SJCRH30 (cell line): Measurements from ENCODE around the gene SLC29A3. TPM values are rescaled to one million over a fixed set of nuclear protein-coding genes. Genes with fewer than 3 reads are reported as not detected.

Experiments
- DNase-seq, 2 experiments: peaks; one replicate each; pipeline ENCODE4 v3.0.0-alpha.2; 2015 to 2020
- H3K27ac ChIP-seq: fragments of 250-450 bp; sonication (Bioruptor Pico); 2 replicates; pipeline ENCODE4 v1.5.1; 2020; ENCODE audit warnings: mild to moderate bottlenecking, moderate library complexity
- H3K27me3 ChIP-seq: fragments of 250-450 bp; sonication (Bioruptor Pico); 2 replicates; pipeline ENCODE4 v1.5.1; 2020; ENCODE audit warnings: mild to moderate bottlenecking, moderate library complexity
- H3K36me3 ChIP-seq: fragments of 250-450 bp; sonication (Bioruptor Pico); 2 replicates; pipeline ENCODE4 v1.5.1; 2020; ENCODE audit warnings: mild to moderate bottlenecking, moderate library complexity
- H3K4me1 ChIP-seq: fragments of 250-450 bp; sonication (Bioruptor Pico); 2 replicates; pipeline ENCODE4 v1.5.1; 2020; ENCODE audit warnings: mild to moderate bottlenecking, moderate library complexity
- H3K4me3 ChIP-seq: fragments of 250-450 bp; sonication (Bioruptor Pico); 2 replicates; pipeline ENCODE4 v1.5.1; 2020; ENCODE audit warnings: mild to moderate bottlenecking, moderate library complexity
- H3K9me3 ChIP-seq: fragments of 250-450 bp; sonication (Bioruptor Pico); replicated peaks from 2 replicates; pipeline ENCODE4 v1.5.1; 2020; ENCODE audit warnings: mild to moderate bottlenecking, moderate library complexity
- total RNA-seq: library from RNA; depleted of rRNA; stranded (reverse); fragments of >200 nt; shearing (Covaris generic); gene quantifications from 2 replicates; pipeline ENCODE4 v1.2.3, GENCODE V29; 2014

SLC29A3 gene
- total RNA-seq, 1 experiment from 2014 or later: 1.8 TPM

DNA sequence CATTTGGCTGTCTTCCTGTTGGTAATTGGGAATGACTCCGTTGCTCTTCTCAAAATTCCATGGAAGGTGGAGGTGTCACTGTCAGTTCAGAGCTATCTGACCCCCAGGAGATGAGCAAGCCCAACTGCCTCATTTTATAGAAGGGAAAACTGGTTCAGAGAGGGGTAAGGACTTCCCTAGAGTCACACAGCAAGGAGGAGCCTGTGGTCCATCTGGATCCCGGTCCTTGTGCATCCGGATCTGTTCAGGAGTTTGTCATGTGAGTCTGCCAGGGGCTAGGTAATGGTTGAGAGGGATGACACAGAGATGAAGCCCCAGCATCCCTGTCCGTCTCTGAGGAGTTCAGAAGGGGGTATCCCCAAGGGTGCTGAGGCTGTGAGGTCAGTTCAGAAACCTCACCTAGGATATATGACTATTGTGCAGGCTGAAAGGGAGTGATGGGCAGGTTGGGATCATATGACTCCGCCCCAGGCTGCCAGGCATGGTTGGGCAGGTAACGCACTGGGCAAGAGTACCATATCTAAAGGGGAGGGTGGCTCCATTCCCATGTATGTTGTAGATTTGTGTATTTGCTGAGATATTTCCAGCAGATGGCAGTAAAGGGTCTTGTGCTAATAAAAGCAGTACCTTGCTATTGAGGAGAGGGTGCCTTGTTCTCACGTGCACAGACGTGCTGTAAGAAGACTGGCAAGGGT lies 16.0 kb upstream of the SLC29A3 start:
- Histone ChIP-seq H3K27me3 (no peaks in the 10 kb centered on the region), H3K4me3 (no peak overlapping the region), H3K9me3 (no peaks in the 10 kb centered on the region), H3K4me1 (no peaks in the 10 kb centered on the region), H3K27ac (no peak overlapping the region), H3K36me3 (no peaks in the 10 kb centered on the region)
- DNase-seq: peak; percentile 22 to 60

GRCh38 chr10:71303569-71303907 lies 15.5 kb upstream of the SLC29A3 start:
- no peak overlapping the region for H3K4me3 ChIP-seq
- no peaks in the 10 kb centered on the region for H3K4me1 ChIP-seq
- H3K27me3 ChIP-seq: no peaks in the 10 kb centered on the region
- no peak overlapping the region for H3K27ac ChIP-seq
- no peaks in the 10 kb centered on the region for H3K9me3 ChIP-seq
- DNase-seq: no peak
- H3K36me3 ChIP-seq: no peaks in the 10 kb centered on the region

GRCh38 chr10:71304914-71305313 lies 14.1 kb upstream of the SLC29A3 start:
- Histone ChIP-seq H3K9me3 (no peaks in the 10 kb centered on the region), H3K27me3 (no peaks in the 10 kb centered on the region), H3K27ac (no peak overlapping the region), H3K4me3 (no peak overlapping the region), H3K4me1 (no peaks in the 10 kb centered on the region), H3K36me3 (no peaks in the 10 kb centered on the region)
- DNase-seq: no peak

DNA sequence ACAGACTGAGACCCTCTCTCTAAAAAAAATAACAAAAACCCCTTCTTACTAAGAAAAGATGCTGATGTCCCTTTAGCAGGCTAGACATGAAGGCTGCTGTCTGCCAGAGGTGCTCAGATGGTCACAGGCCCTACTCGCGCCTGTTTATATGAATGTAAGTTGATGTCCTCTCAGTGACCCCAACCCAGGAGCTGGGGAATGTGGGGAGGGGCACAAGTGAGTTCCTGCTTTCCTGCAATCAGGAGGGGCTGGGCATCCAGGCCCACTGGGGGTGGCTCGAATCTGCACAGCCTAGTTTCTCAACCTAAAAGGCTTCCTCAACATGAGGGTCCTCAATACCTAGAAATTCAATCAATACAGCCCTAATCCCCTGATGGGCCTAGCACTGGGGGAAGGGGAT lies 12.1 kb upstream of the SLC29A3 start:
- Histone ChIP-seq H3K27me3 (no peaks in the 10 kb centered on the region), H3K27ac (no peak overlapping the region), H3K4me1 (no peaks in the 10 kb centered on the region), H3K4me3 (no peak overlapping the region), H3K9me3 (no peaks in the 10 kb centered on the region), H3K36me3 (no peaks in the 10 kb centered on the region)
- DNase-seq: no peak

- H3K4me1 ChIP-seq: peaks cover 2% of the 10 kb centered on the region
- no peaks in the 10 kb centered on the region for H3K36me3 ChIP-seq
- no peak overlapping the region for H3K4me3 ChIP-seq
- H3K27ac ChIP-seq: no peak overlapping the region
- no peaks in the 10 kb centered on the region for H3K9me3 ChIP-seq
- DNase-seq: no peak
- H3K27me3 ChIP-seq: no peaks in the 10 kb centered on the region
Observed at GRCh38 chr10:71307469-71308085, 11.5 kb upstream of the SLC29A3 start.

DNA sequence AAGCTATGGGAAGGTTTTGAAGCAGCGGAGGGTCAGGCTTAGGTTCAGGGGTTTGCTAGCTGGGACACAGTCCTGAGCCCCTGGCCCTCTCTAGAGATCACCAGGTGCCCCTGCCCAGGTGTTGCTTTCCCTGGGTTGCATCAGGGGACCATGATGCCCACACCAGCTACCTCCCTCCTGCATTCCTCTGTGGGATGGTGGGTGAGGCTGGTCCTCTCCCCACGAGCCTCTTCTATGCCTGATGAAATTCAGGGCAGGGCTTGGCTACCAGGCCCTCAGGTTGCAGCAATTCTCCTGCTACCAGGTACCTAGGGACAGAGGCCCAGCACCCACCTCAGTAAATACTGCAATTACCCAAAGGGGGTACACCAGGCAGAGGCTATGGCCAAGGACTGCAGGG lies 10.8 kb upstream of the SLC29A3 start:
- H3K9me3 ChIP-seq: no peaks in the 10 kb centered on the region
- no peaks in the 10 kb centered on the region for H3K36me3 ChIP-seq
- no peak for DNase-seq
- H3K27me3 ChIP-seq: no peaks in the 10 kb centered on the region
- H3K27ac ChIP-seq: no peak overlapping the region
- no peak overlapping the region for H3K4me3 ChIP-seq
- H3K4me1 ChIP-seq: peaks cover 5% of the 10 kb centered on the region

DNA sequence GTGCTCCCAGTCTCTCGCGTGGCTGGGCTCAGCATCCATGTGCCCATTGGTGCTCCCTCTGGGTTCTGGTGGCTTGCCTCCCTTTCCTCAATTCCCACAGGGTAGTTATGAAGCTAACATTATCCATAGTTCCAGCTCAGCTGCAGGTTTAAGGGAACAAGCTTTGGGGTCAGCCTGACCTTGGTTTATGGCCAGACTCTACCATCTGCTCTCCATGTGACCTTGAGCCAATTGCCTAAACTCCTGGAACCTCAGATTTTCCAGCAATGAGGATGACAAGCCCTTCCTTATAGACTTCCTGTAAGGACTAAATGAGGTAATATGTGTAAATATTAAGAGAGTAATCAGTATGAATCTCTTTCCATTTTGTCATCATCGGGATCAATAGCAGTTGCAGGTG lies 10.1 kb upstream of the SLC29A3 start:
- H3K4me3 ChIP-seq: no peak overlapping the region
- H3K9me3 ChIP-seq: no peaks in the 10 kb centered on the region
- peaks cover 5% of the 10 kb centered on the region for H3K4me1 ChIP-seq
- H3K36me3 ChIP-seq: no peaks in the 10 kb centered on the region
- DNase-seq: no peak
- no peaks in the 10 kb centered on the region for H3K27me3 ChIP-seq
- no peak overlapping the region for H3K27ac ChIP-seq

DNA sequence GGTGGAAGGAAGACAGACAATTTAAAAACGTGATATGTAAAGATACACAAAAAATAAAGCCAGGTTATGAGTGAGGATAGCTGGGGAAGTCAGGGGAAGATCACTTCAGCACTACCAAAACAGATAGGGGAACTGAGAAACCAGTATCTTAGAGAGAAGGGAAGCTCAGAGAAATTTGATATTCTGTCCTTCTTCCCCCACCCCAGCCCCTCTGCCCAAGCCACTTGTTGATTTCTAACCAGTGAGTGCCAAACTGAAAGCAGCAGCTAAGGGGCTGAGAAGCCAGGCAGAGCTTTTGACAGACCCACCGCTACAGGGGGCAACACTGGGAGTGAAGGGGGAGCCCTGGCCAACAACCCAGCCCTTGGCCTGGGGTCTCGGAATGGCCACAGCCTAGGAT lies 9.1 kb upstream of the SLC29A3 start:
- no peak for DNase-seq
- Histone ChIP-seq H3K27ac (no peak overlapping the region), H3K9me3 (no peaks in the 10 kb centered on the region), H3K4me3 (no peak overlapping the region), H3K27me3 (no peaks in the 10 kb centered on the region), H3K4me1 (peaks cover 5% of the 10 kb centered on the region), H3K36me3 (no peaks in the 10 kb centered on the region)

- Histone ChIP-seq H3K36me3 (no peaks in the 10 kb centered on the region), H3K27me3 (no peaks in the 10 kb centered on the region), H3K27ac (no peak overlapping the region), H3K9me3 (no peaks in the 10 kb centered on the region), H3K4me3 (no peak overlapping the region), H3K4me1 (peaks cover 5% of the 10 kb centered on the region)
- DNase-seq: no peak
Observed at GRCh38 chr10:71312220-71312619, 6.8 kb upstream of the SLC29A3 start.

- H3K9me3 ChIP-seq: no peaks in the 10 kb centered on the region
- no peak overlapping the region for H3K27ac ChIP-seq
- no peaks in the 10 kb centered on the region for H3K36me3 ChIP-seq
- peaks cover 5% of the 10 kb centered on the region for H3K4me1 ChIP-seq
- no peaks in the 10 kb centered on the region for H3K27me3 ChIP-seq
- DNase-seq: peak in 1 of 2 experiments; percentile 22
- H3K4me3 ChIP-seq: no peak overlapping the region
Observed at GRCh38 chr10:71312811-71313789, 6.0 kb upstream of the SLC29A3 start.

DNA sequence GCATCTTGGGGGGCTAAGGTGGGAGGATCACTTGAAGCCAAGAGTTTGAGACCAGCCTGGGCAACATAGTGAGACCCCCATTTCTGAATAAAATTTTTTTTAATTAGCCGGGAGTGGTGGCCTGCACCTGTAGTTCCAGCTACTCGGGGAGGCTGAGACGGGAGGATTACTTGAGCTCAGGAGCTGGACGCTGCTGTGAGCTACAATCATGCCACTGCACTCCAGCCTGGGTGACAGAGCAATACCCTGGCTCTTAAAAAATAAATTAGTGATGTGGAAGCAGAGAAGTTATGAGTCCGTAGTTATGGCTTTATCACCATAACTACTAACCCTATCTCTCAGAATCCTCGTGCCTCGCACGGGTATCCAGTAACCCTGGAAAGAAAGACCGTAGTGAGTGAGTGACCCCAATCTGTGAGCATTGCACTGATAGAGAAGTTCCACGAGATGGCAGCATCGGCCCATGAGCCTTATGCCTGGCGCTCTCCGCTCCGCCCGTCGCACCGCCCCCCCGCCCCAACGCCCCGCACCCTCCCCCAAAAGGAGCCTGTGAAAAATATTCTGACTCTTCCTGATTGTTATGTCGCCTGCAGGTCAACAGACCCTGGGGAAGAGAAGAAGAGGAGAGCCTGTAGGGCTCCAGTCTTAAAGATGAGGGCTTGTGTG lies 4.9 kb upstream of the SLC29A3 start:
- Histone ChIP-seq H3K27me3 (no peaks in the 10 kb centered on the region), H3K4me3 (no peak overlapping the region), H3K36me3 (no peaks in the 10 kb centered on the region), H3K9me3 (no peaks in the 10 kb centered on the region), H3K4me1 (peaks cover 5% of the 10 kb centered on the region), H3K27ac (no peak overlapping the region)
- peak; percentile 19 to 69 for DNase-seq

DNA sequence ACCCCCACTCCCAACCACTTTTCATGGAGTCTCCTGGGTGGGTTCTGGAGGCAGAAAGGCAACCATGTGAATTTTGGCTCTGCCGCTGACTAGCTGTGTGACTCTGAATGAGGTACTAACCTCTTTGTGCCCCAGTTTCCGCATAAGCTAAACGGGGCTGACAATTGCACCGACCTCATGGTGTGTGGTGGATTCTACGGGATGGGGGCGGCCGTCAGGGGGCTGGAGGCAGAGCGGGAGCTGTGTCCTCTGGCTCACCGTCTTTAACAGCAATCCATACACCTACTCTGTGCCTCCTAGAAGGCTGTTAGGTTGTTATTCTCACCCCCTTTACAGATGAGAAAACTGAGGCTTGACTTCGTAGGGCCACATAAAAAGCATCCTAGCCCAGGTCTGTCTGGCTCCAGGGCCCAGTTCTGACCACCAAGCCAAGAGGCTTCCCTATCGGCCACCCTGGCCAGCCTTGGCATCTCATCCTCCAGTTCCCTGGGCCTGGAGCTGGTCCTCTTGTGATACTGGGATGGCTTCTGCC lies 4.3 kb upstream of the SLC29A3 start:
- no peaks in the 10 kb centered on the region for H3K9me3 ChIP-seq
- no peak for DNase-seq
- H3K27ac ChIP-seq: no peak overlapping the region
- peaks cover 5% of the 10 kb centered on the region for H3K4me1 ChIP-seq
- H3K4me3 ChIP-seq: no peak overlapping the region
- no peaks in the 10 kb centered on the region for H3K27me3 ChIP-seq
- no peaks in the 10 kb centered on the region for H3K36me3 ChIP-seq

DNA sequence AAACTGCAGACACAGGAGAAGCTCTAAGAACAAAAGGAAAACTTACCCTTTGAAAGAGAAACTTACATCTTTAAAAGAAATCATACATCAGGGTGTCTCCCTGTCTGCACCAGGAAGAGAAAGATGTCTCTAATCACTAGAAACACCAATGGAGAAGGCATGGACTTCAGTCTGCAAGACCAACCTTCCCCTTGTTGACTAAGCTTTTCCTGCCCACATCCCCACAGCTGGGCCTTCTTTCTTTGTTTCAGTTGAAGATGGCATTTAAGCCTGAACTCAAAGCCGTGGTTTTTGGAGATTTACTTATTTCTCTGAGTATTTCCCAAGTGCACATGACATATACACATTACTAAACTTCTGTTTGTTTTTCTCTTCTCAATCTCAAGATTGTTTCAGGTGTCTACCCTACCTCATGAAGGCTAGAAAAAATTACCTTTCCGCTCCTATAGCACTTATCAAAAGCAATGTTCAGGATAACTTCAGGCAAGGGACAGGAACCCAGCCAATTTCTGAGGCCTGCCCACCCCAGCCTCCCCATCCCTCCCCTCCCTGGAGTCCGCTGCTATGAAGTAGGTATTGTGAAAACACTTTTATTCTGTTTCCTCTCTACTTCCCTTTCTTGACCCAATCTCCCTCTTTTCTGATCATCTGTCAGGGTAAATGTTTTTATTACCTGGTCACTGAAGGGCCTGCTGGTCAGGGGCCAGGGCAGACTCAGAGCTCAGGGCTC lies 2.8 kb upstream of the SLC29A3 start:
- no peaks in the 10 kb centered on the region for H3K27me3 ChIP-seq
- H3K4me3 ChIP-seq: no peak overlapping the region
- no peaks in the 10 kb centered on the region for H3K36me3 ChIP-seq
- H3K4me1 ChIP-seq: peaks cover 5% of the 10 kb centered on the region
- DNase-seq: no peak
- H3K27ac ChIP-seq: no peak overlapping the region
- no peaks in the 10 kb centered on the region for H3K9me3 ChIP-seq

DNA sequence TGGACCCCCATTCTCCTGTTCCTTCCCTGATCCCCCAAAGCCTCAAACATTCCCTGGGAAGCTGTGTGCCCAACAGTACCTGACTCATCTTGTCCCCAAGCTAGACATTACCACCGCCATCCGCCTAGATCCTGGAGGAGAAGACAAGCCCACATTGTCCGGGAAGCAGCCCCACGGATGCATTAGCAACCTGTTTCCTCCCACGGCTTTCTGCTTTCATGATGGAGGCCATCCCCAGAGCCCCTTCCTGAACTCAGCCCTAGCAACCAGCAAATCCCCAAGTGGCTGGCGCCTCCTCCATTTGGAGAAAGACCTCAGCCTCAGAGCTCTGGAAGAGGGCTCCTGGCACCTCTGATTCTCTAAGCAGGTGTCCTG lies 2.3 kb upstream of the SLC29A3 start:
- no peak overlapping the region for H3K4me3 ChIP-seq
- no peaks in the 10 kb centered on the region for H3K27me3 ChIP-seq
- H3K4me1 ChIP-seq: peaks cover 5% of the 10 kb centered on the region
- H3K9me3 ChIP-seq: no peaks in the 10 kb centered on the region
- no peaks in the 10 kb centered on the region for H3K36me3 ChIP-seq
- no peak overlapping the region for H3K27ac ChIP-seq
- DNase-seq: no peak
